Left forelimb (tissue), 1 donor: ENCODE data around the gene AKAP13.
A peak's percentile ranks its signal among the peaks of the same experiment; 100 is the strongest.

Experiments
- DNase-seq: peaks from one replicate; pipeline ENCODE4 v3.0.0-alpha.2; 2018; ENCODE audit warnings: low spot score

AKAP13 gene

GRCh38 chr15:85672332-85673084 lies 292.1 kb downstream of the AKAP13 start:
- DNase-seq: no peak

GRCh38 chr15:85673326-85673725 lies 292.9 kb downstream of the AKAP13 start:
- no peak for DNase-seq

- DNase-seq: no peak
These were observed 296.1 kb downstream of the AKAP13 start for GRCh38 chr15:85676342-85677098.

GRCh38 chr15:85679231-85679630 lies 298.8 kb downstream of the AKAP13 start:
- DNase-seq: no peak

GRCh38 chr15:85681386-85681785 lies 301.0 kb downstream of the AKAP13 start:
- no peak for DNase-seq

- DNase-seq: no peak
These were observed 303.8 kb downstream of the AKAP13 start for GRCh38 chr15:85684174-85684710.

GRCh38 chr15:85685356-85685755 lies 305.0 kb downstream of the AKAP13 start:
- DNase-seq: no peak

GRCh38 chr15:85687329-85687728 lies 306.9 kb downstream of the AKAP13 start:
- DNase-seq: no peak

- DNase-seq: no peak
These were observed 308.3 kb downstream of the AKAP13 start for GRCh38 chr15:85688711-85689110.

GRCh38 chr15:85689729-85690128 lies 309.3 kb downstream of the AKAP13 start:
- peak; percentile 73 for DNase-seq

GRCh38 chr15:85690561-85691231 lies 310.3 kb downstream of the AKAP13 start:
- DNase-seq: no peak

- no peak for DNase-seq
These were observed 311.2 kb downstream of the AKAP13 start for GRCh38 chr15:85691350-85692240.

- DNase-seq: no peak
These were observed 311.9 kb downstream of the AKAP13 start for GRCh38 chr15:85692321-85692720.

GRCh38 chr15:85692873-85693272 lies 312.5 kb downstream of the AKAP13 start:
- no peak for DNase-seq

- no peak for DNase-seq
These were observed 312.9 kb downstream of the AKAP13 start for GRCh38 chr15:85693277-85693676.

GRCh38 chr15:85694091-85694490 lies 313.7 kb downstream of the AKAP13 start:
- no peak for DNase-seq

- no peak for DNase-seq
These were observed 320.4 kb downstream of the AKAP13 start for GRCh38 chr15:85700767-85701166.

GRCh38 chr15:85702321-85703101 lies 322.1 kb downstream of the AKAP13 start:
- no peak for DNase-seq

GRCh38 chr15:85704066-85704465 lies 323.7 kb downstream of the AKAP13 start:
- no peak for DNase-seq

GRCh38 chr15:85704720-85705429 lies 324.5 kb downstream of the AKAP13 start:
- DNase-seq: no peak
